Peyer's patch (tissue), 4 donors: ENCODE measurements around the gene ATP6V1F. TPM values are rescaled to one million over a fixed set of nuclear protein-coding genes. Genes with fewer than 3 reads are reported as not detected.
A peak's percentile ranks its signal among the peaks of the same experiment; 100 is the strongest.

Experiments used
- DNase-seq, 3 donors: peaks; one replicate each; pipeline ENCODE4 v3.0.0-alpha.2; 2017 to 2019
- H3K27ac ChIP-seq, 4 donors: fragments of 200-600 bp; sonication (generic); one replicate each; pipeline ENCODE4 v1.5.1; 2016 to 2019
- H3K27me3 ChIP-seq, 2 donors: fragments of 200-600 bp; sonication (generic); one replicate each; pipeline ENCODE4 v1.5.1; 2019
- H3K36me3 ChIP-seq, 3 donors: fragments of 200-600 bp; sonication (generic); one replicate each; pipeline ENCODE4 v1.5.1; 2016 to 2019
- H3K4me1 ChIP-seq, 4 donors: fragments of 200-600 bp; sonication (generic); one replicate each; pipeline ENCODE4 v1.5.1; 2016 to 2019
- H3K4me3 ChIP-seq, 4 donors: fragments of 200-600 bp; sonication (generic); 1 replicate in 3 of 4; 2 replicates in 1 of 4; pipeline ENCODE4 v1.5.1; 2016 to 2019; ENCODE audit warnings: mild to moderate bottlenecking in 1 of 4
- H3K9me3 ChIP-seq, 4 donors: fragments of 200-600 bp; sonication (generic); one replicate each; pipeline ENCODE4 v1.5.1; 2016 to 2019; ENCODE audit warnings: mild to moderate bottlenecking in 1 of 4
- POLR2A ChIP-seq, 2 donors: fragments of 450-650 bp; IDR thresholded peaks; one replicate each; pipeline ENCODE4 v1.5.1; 2017; ENCODE audit warnings: antibody characterized with exemption in 2 of 2, mild to moderate bottlenecking in 2 of 2, moderate library complexity in 2 of 2
- total RNA-seq, 4 donors: library from RNA; depleted of rRNA; stranded (reverse); fragments of >200 nt; gene quantifications; one replicate each; pipeline ENCODE4 v1.1.0, GENCODE V29; 2016
- TF ChIP-seq, protein P1 (sequence below), 6 experiments: fragments of 450-650 bp in 4 of 6; fragments of 200-600 bp in 2 of 6; sonication (generic) in 1 of 6; IDR thresholded peaks; one replicate each; pipeline ENCODE4 v1.5.1; 2017 to 2019; ENCODE audit warnings: antibody characterized with exemption in 6 of 6, mild to moderate bottlenecking in 3 of 6, moderate library complexity in 1 of 6

ATP6V1F gene
- total RNA-seq, 4 donors from 2014 or later = 71.3 to 88.3 (median 84.6) TPM

DNA sequence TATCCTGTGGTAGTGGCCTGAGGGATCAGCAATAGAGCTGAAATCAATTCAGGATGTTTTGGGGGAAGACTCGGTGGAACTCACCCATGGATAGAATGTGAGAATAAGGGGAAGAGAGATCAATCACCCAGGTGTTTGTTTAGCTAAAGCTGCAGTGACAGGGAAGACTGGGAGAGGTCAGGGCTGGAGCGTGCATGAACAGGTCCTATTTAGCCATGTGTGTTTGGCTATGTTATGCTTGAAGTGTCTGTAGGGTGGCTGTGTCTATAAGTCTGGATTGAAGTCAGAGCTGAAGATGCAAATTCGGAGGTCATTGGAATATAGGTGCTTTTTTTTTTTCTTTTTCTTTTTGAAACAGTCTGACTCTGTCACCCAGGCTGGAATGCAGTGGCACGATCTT is 4.6 kb downstream of the ATP6V1F start:
- H3K36me3 ChIP-seq = peaks cover 0 to 14% (median 0%) of the 10 kb centered on the region in 3 donors
- no peak overlapping the region for H3K4me3 ChIP-seq
- H3K27ac ChIP-seq = no peak overlapping the region
- no peak for TF ChIP-seq POLR2A (IDR thresholded peaks at IDR 0.05)
- TF ChIP-seq, protein P1, sequence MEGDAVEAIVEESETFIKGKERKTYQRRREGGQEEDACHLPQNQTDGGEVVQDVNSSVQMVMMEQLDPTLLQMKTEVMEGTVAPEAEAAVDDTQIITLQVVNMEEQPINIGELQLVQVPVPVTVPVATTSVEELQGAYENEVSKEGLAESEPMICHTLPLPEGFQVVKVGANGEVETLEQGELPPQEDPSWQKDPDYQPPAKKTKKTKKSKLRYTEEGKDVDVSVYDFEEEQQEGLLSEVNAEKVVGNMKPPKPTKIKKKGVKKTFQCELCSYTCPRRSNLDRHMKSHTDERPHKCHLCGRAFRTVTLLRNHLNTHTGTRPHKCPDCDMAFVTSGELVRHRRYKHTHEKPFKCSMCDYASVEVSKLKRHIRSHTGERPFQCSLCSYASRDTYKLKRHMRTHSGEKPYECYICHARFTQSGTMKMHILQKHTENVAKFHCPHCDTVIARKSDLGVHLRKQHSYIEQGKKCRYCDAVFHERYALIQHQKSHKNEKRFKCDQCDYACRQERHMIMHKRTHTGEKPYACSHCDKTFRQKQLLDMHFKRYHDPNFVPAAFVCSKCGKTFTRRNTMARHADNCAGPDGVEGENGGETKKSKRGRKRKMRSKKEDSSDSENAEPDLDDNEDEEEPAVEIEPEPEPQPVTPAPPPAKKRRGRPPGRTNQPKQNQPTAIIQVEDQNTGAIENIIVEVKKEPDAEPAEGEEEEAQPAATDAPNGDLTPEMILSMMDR (IDR thresholded peaks at IDR 0.05) = no peak
- H3K4me1 ChIP-seq = peaks cover 0 to 33% (median 10%) of the 10 kb centered on the region in 4 donors
- no peak for DNase-seq
- no peaks in the 10 kb centered on the region for H3K9me3 ChIP-seq
- H3K27me3 ChIP-seq = no peaks in the 10 kb centered on the region

DNA sequence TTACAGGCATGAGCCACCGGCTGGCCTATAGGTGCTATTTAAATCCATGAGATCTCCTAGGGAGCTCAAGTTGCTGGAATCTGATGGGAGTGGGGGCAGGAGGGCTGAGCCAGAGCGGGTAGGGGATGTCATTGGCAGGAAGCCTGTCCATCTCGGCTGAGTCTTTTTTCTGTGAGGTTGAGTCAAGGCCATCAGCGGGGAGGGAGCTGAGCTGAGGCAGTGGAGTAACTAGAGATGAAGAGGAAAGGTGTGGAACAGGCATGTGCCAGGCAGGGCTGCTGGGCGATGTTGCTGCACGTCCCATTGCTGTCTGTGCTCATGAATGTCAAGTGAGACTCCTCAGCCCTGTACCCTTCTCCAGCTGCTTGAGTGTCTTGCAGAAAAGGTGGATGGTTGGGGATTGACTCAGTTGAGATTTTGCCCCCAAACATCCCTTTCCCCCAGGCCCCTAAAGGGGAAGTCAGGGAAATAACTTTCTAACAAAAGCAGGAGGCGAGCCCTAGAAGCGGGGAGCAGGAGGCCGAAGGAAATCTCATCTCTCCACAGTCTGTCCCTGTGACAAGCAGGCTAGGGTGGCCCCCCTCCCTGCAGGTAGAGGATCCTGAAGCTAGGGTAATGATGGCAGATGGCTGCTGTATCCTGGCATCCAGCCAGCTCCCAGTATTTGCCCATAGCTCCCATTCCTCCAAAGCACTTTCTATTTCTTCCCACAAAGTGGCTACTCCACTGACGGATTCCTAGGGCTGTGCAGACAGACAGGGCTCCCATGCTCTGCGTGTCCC is 5.4 kb downstream of the ATP6V1F start:
- TF ChIP-seq, protein P1 (IDR thresholded peaks at IDR 0.05) = no peak
- TF ChIP-seq POLR2A (IDR thresholded peaks at IDR 0.05) = no peak
- H3K4me3 ChIP-seq = no peak overlapping the region
- H3K4me1 ChIP-seq = peaks cover 0 to 32% (median 10%) of the 10 kb centered on the region in 4 donors
- H3K36me3 ChIP-seq = peaks cover 0 to 14% (median 0%) of the 10 kb centered on the region in 3 donors
- no peaks in the 10 kb centered on the region for H3K9me3 ChIP-seq
- peak in 2 of 3 donors; percentile 55 to 61 for DNase-seq
- H3K27me3 ChIP-seq = no peaks in the 10 kb centered on the region
- H3K27ac ChIP-seq = no peak overlapping the region

DNA sequence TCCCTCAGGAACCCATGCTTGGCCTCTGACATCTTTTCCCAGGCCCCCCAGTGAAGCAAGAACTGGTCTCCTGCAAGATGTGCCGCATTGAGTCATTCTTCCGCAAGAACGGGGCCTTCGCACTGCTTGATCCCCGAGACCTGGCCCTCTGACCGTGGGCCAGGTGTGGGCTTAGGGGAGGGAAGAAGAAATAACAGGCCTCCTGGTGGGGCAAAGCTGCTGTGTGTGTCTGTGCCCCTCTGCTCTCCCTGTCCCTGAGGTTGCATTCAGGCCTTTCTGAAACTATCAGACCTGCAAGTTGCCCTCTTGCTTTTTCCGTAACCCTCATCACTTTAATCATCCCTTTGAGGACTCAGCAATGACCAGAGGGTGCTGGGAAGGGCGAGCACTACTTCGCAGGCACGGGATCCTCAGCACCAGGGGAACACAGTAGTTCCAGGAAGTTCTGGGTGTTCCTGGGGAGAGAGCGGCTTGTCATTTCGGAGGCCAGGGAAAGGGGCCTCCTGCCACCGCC is 6.0 kb downstream of the ATP6V1F start:
- Histone ChIP-seq H3K4me1 (peaks cover 0 to 29% (median 10%) of the 10 kb centered on the region in 4 donors), H3K4me3 (peak overlapping the region; percentile 38 to 66 (median 58)), H3K36me3 (peaks cover 0 to 14% (median 0%) of the 10 kb centered on the region in 3 donors), H3K27ac (peak overlapping the region in 2 of 4 donors; percentile 39 to 67), H3K27me3 (no peaks in the 10 kb centered on the region), H3K9me3 (no peaks in the 10 kb centered on the region)
- TF ChIP-seq, protein P1 (IDR thresholded peaks at IDR 0.05) = no peak
- TF ChIP-seq POLR2A (IDR thresholded peaks at IDR 0.05) = no peak
- DNase-seq = no peak

GRCh38 chr7:128869138-128869943 is 6.7 kb downstream of the ATP6V1F start:
- TF ChIP-seq, protein P1 (IDR thresholded peaks at IDR 0.05) = peak in 2 of 6 experiments; percentile 16 to 36
- TF ChIP-seq POLR2A (IDR thresholded peaks at IDR 0.05) = peak in 1 of 2 donors; percentile 34
- peaks cover 0 to 23% (median 10%) of the 10 kb centered on the region in 4 donors for H3K4me1 ChIP-seq
- no peaks in the 10 kb centered on the region for H3K27me3 ChIP-seq
- DNase-seq = peak; percentile 18 to 85 (median 78)
- peaks cover 0 to 14% (median 0%) of the 10 kb centered on the region in 3 donors for H3K36me3 ChIP-seq
- peak overlapping the region; percentile 38 to 66 (median 58) for H3K4me3 ChIP-seq
- H3K27ac ChIP-seq = peak overlapping the region; percentile 25 to 67 (median 34)
- no peaks in the 10 kb centered on the region for H3K9me3 ChIP-seq

- DNase-seq = no peak
- H3K27ac ChIP-seq = peak overlapping the region in 3 of 4 donors; percentile 25 to 67 (median 39)
- H3K27me3 ChIP-seq = no peaks in the 10 kb centered on the region
- no peak for TF ChIP-seq POLR2A (IDR thresholded peaks at IDR 0.05)
- TF ChIP-seq, protein P1 (IDR thresholded peaks at IDR 0.05) = no peak
- H3K36me3 ChIP-seq = peaks cover 0 to 14% (median 0%) of the 10 kb centered on the region in 3 donors
- H3K4me3 ChIP-seq = peak overlapping the region; percentile 38 to 66 (median 58)
- peaks cover 0 to 26% (median 10%) of the 10 kb centered on the region in 4 donors for H3K4me1 ChIP-seq
- no peaks in the 10 kb centered on the region for H3K9me3 ChIP-seq
These were observed 7.3 kb downstream of the ATP6V1F start for GRCh38 chr7:128869944-128870285.
